T47D (cell line): ENCODE measurements around the gene CDK17.

Experiments
- DNase-seq, 2 experiments: peaks; one replicate each; pipeline versions ENCODE4 v3.0.0 to v3.0.0-alpha.2; 2011 to 2012; ENCODE audit warnings: low read depth in 1 of 2, low spot score in 1 of 2
- JUND ChIP-seq: IDR thresholded peaks from 2 replicates; pipeline ENCODE4 v1.6.1; 2012; ENCODE audit warnings: low read depth
- in situ Hi-C: cut with HindIII; loops from 2 replicates; pipeline ENCODE4 v1.10.0; 2016; ENCODE audit warnings: low sequenced_read_pairs, low pct_unique_long_range_greater_than_20kb

CDK17 gene

GRCh38 chr12:96371790-96372699 lies 28.2 kb downstream of the CDK17 start:
- no peak for DNase-seq
- TF ChIP-seq JUND = no peak
- in situ Hi-C loops = no loop called here

- DNase-seq = no peak
- no peak for TF ChIP-seq JUND
- in situ Hi-C loops = no loop called here
These were observed 29.0 kb downstream of the CDK17 start for GRCh38 chr12:96371138-96371789.

GRCh38 chr12:96368687-96369086 lies 31.6 kb downstream of the CDK17 start:
- in situ Hi-C loops = no loop called here

GRCh38 chr12:96368233-96368632 lies 32.0 kb downstream of the CDK17 start:
- TF ChIP-seq JUND = no peak

More at GRCh38 chr12:96368687-96369086, 31.6 kb downstream of the CDK17 start:
- DNase-seq = no peak
- no peak for TF ChIP-seq JUND

GRCh38 chr12:96366381-96366654 lies 33.9 kb downstream of the CDK17 start:
- DNase-seq = no peak
- TF ChIP-seq JUND = no peak
- in situ Hi-C loops = no loop called here

More at GRCh38 chr12:96368233-96368632, 32.0 kb downstream of the CDK17 start:
- in situ Hi-C loops = no loop called here
- DNase-seq = no peak

GRCh38 chr12:96365604-96366380 lies 34.4 kb downstream of the CDK17 start:
- in situ Hi-C loops = no loop called here
- no peak for TF ChIP-seq JUND
- DNase-seq = no peak

GRCh38 chr12:96364092-96364700 lies 36.0 kb downstream of the CDK17 start:
- DNase-seq = no peak
- in situ Hi-C loops = no loop called here
- no peak for TF ChIP-seq JUND

- in situ Hi-C loops = no loop called here
These were observed 39.2 kb downstream of the CDK17 start for GRCh38 chr12:96361074-96361473.

GRCh38 chr12:96360550-96360949 lies 39.7 kb downstream of the CDK17 start:
- DNase-seq = no peak
- in situ Hi-C loops = no loop called here
- no peak for TF ChIP-seq JUND

More at GRCh38 chr12:96361074-96361473, 39.2 kb downstream of the CDK17 start:
- no peak for TF ChIP-seq JUND
- no peak for DNase-seq

- no peak for DNase-seq
- in situ Hi-C loops = no loop called here
- TF ChIP-seq JUND = no peak
These were observed 40.9 kb downstream of the CDK17 start for GRCh38 chr12:96359328-96359727.

- no peak for TF ChIP-seq JUND
- in situ Hi-C loops = no loop called here
- DNase-seq = no peak
These were observed 43.4 kb downstream of the CDK17 start for GRCh38 chr12:96356831-96357230.

- no peak for TF ChIP-seq JUND
- DNase-seq = no peak
- in situ Hi-C loops = no loop called here
These were observed 45.2 kb downstream of the CDK17 start for GRCh38 chr12:96354844-96355534.
